GM08714 (cell line): ENCODE data around the gene CCR7.
"Not testable (repeated sequence)": the region's sequence is repeated elsewhere in the genome, so short reads cannot be mapped to it uniquely, and the experiment has no call there.

Source experiments
- H3K4me3 ChIP-seq: fragments of 200-500 bp; sonication (Bioruptor generic); 2 replicates; pipeline ENCODE4 v1.5.1; 2014; ENCODE audit warnings: mild to moderate bottlenecking, low read length, inconsistent platforms
- ZNF274 ChIP-seq: IDR thresholded peaks from 2 replicates; pipeline ENCODE4 v1.6.1; 2012; ENCODE audit warnings: mild to moderate bottlenecking, low read depth, low read length

CCR7 gene

GRCh38 chr17:40554646-40555295 is 10.5 kb downstream of the CCR7 start:
- no peak overlapping the region; the same call in 1 of the 2 replicates for H3K4me3 ChIP-seq
- no peak for TF ChIP-seq ZNF274

DNA sequence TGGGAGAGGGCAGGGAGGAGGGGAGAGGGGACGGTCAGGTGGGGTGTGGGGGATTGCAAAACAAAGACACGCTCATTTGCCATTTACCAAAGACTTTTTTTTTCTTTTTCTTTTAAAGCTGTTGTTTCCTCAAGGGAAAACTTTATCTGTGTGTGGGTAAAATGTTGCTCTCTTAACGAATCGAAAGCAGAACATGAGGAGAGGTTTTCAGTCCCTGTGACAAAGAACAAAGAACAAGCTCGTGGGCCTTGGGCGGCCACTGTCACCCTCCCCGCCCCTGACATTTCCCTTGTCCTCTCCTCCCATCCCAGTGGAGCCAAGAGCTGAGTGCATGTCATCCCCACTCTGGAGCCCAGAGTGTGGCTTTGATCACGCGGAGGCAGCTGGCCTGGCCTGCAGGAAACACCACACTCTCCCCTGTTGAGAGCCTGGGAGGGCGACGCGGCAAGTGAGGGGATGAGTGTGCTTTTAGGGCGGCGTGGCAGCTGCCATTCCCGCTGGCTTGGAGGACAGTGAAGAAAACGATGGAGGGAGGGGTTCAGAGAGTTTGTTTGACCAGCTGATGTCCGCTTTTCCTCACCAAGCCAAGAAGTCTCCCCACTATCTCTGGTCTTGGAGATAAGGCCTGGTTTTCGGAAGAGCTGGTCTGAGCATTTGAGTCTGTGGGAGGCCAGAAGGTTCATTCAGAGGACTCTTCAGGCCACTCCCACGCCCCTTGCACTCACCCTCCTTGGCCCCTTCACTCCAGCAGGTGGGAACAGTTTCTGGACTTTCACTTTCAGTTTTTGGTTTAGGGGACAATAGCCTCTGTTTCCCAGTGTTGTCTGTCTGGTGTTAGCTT is 11.4 kb downstream of the CCR7 start:
- TF ChIP-seq ZNF274: no peak
- no peak overlapping the region; the same call in 1 of the 2 replicates for H3K4me3 ChIP-seq

DNA sequence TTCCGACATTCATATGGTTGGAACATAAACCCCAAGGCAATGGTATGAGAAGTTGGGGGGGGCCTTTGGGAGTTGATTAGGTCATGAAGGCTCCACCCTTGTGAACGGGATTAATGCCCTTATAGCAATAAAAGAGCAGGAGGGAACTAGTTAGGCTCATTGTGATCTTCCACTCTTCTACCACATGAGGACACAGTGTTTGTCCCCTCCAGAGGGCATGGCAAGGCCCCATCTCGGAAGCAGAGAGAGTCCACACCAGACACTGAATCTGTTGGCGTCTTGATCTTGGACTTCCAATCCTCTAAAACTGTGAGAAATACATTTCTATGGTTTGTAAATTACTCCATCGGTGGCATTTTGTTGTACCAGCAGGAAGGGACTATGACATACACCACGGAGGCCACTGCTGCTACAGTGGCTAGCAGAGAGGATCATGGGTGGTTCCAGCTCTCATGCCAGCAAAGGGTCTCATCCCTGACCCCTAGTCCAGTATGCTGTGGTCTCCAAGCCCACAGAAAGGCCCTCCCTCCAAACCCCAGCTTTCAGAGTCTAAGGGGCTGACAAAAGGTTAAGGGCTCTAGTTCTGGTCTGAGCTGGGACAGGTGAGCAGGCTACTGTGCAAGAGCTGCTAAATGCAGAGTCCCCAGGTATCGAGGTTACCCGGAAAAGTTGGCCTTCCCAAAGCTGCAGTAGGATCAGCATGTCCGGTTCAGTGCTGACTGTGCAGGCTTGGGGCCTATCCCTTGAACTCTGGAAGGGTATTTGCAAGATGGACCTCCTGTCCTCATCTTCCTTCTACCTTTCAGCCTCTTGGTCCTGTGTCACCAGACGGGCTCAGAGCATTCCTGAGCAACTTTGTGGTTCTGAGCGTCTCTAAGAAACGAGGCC is 12.2 kb downstream of the CCR7 start:
- no peak overlapping the region for H3K4me3 ChIP-seq
- TF ChIP-seq ZNF274: no peak

- H3K4me3 ChIP-seq: no peak overlapping the region
- no peak for TF ChIP-seq ZNF274
Observed at GRCh38 chr17:40551879-40552768, 13.1 kb downstream of the CCR7 start.

- TF ChIP-seq ZNF274: no peak
Observed at GRCh38 chr17:40551091-40551878, 14.0 kb downstream of the CCR7 start.

DNA sequence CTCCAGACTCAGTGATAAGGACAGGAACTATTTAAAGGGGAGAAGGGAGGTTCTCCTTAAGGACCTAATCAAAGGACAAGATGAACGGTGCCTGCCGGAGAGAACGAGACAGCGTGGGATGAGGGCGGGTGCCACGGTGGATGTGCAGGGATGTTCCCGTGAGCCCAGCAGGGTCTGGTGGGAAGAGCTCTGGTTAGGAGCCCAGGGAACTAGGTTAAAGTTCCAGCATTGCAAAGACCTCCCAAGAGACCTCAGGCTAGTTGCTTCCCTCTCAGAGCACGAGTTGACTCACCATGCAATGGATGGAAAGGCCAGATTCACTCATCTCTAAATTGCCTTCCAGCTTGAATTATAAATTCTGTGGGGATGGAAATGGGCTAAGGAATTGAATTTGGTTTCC is 14.7 kb downstream of the CCR7 start:
- no peak overlapping the region for H3K4me3 ChIP-seq
- no peak for TF ChIP-seq ZNF274

More at GRCh38 chr17:40551091-40551878, 14.0 kb downstream of the CCR7 start:
- H3K4me3 ChIP-seq: no peak overlapping the region

- H3K4me3 ChIP-seq: no peak overlapping the region
Observed at GRCh38 chr17:40548982-40549685, 16.1 kb downstream of the CCR7 start.

GRCh38 chr17:40548491-40548981 is 16.7 kb downstream of the CCR7 start:
- no peak for TF ChIP-seq ZNF274
- H3K4me3 ChIP-seq: no peak overlapping the region

More at GRCh38 chr17:40548982-40549685, 16.1 kb downstream of the CCR7 start:
- no peak for TF ChIP-seq ZNF274

- no peak for TF ChIP-seq ZNF274
- H3K4me3 ChIP-seq: no peak overlapping the region
Observed at GRCh38 chr17:40547785-40548478, 17.3 kb downstream of the CCR7 start.

GRCh38 chr17:40547079-40547784 is 18.0 kb downstream of the CCR7 start:
- TF ChIP-seq ZNF274: no peak
- H3K4me3 ChIP-seq: no peak overlapping the region

DNA sequence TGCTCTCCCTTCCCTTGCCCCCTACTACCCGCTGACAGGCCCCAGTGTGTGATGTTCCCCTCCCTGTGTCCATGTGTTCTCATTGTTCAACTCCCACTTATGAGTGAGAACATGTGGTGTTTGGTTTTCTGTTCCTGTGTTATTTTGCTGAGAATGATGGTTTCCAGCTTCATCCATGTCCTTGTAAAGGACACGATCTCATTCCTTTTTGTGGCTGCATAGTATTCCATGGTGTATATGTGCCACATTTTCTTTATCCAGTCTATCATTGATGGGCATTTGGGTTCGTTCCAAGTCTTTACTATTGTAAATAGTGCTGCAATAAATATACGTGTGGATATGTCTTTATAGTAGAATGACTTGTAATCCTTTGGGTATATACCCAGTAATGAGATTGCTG is 18.8 kb downstream of the CCR7 start:
- H3K4me3 ChIP-seq: not testable (repeated sequence)

GRCh38 chr17:40545660-40546059 is 19.6 kb downstream of the CCR7 start:
- TF ChIP-seq ZNF274: no peak
- H3K4me3 ChIP-seq: no peak overlapping the region
